ENCODE measurements around the gene CSMD2. TPM values are rescaled to one million over a fixed set of nuclear protein-coding genes. Genes with fewer than 3 reads are reported as not detected.
"Not testable (repeated sequence)": the region's sequence is repeated elsewhere in the genome, so short reads cannot be mapped to it uniquely, and the experiment has no call there.

CSMD2 gene
- total RNA-seq, 1 donor from 2014 or later, result 2.6 TPM

GRCh38 chr1:34024485-34024884 lies 140.5 kb downstream of the CSMD2 start:
- H3K27ac ChIP-seq, result no peak overlapping the region
- Mint-ChIP-seq H3K27me3 (ENCODE audit: insufficient read depth, low read depth) (peaks cover 4% of the 10 kb centered on the region), H3K27ac (no peak overlapping the region), H3K4me3 (no peak overlapping the region), H3K4me1 (no peaks in the 10 kb centered on the region), H3K9me3 (no peaks in the 10 kb centered on the region), H3K36me3 (no peaks in the 10 kb centered on the region)
- DNase-seq (ENCODE audit: low spot score), result no peak
- H3K4me2 ChIP-seq, result no peak overlapping the region
- no peak overlapping the region for H3K9ac ChIP-seq
- no peaks in the 10 kb centered on the region for H3K9me3 ChIP-seq (ENCODE audit: low read depth)
- H2AFZ ChIP-seq (replicated peaks), result no peak overlapping the region
- H3K4me1 ChIP-seq, result no peaks in the 10 kb centered on the region
- no peaks in the 10 kb centered on the region for H3K79me2 ChIP-seq (ENCODE audit: low read depth)
- no peaks in the 10 kb centered on the region for H3K27me3 ChIP-seq
- no peak overlapping the region for H3K4me3 ChIP-seq
- H3K36me3 ChIP-seq, result no peaks in the 10 kb centered on the region
- H4K20me1 ChIP-seq (ENCODE audit: low read depth), result no peaks in the 10 kb centered on the region
- no peaks in the 10 kb centered on the region for H3F3A ChIP-seq (ENCODE audit: low read depth)
- TF ChIP-seq EZH2phosphoT487 (IDR thresholded peaks at IDR 0.05) (no peak), EZH2 (IDR thresholded peaks at IDR 0.05) (no peak), CTCF (IDR thresholded peaks at IDR 0.05) (no peak)

GRCh38 chr1:34019741-34020552 lies 145.1 kb downstream of the CSMD2 start:
- Histone ChIP-seq H3K9ac (no peak overlapping the region), H3K27me3 (no peaks in the 10 kb centered on the region), H3K4me2 (no peak overlapping the region), H3K27ac (no peak overlapping the region), H2AFZ (replicated peaks) (no peak overlapping the region), H4K20me1 (ENCODE audit: low read depth) (no peaks in the 10 kb centered on the region), H3K4me3 (no peak overlapping the region), H3K36me3 (no peaks in the 10 kb centered on the region), H3K9me3 (ENCODE audit: low read depth) (no peaks in the 10 kb centered on the region), H3K4me1 (no peaks in the 10 kb centered on the region), H3F3A (ENCODE audit: low read depth) (no peaks in the 10 kb centered on the region), H3K79me2 (ENCODE audit: low read depth) (no peaks in the 10 kb centered on the region)
- Mint-ChIP-seq H3K36me3 (no peaks in the 10 kb centered on the region), H3K4me3 (no peak overlapping the region), H3K27me3 (ENCODE audit: insufficient read depth, low read depth) (peaks cover 2% of the 10 kb centered on the region), H3K4me1 (no peaks in the 10 kb centered on the region), H3K9me3 (no peaks in the 10 kb centered on the region), H3K27ac (no peak overlapping the region)
- DNase-seq (ENCODE audit: low spot score), result no peak
- TF ChIP-seq CTCF (IDR thresholded peaks at IDR 0.05) (no peak), EZH2phosphoT487 (IDR thresholded peaks at IDR 0.05) (no peak), EZH2 (IDR thresholded peaks at IDR 0.05) (no peak)

- no peak overlapping the region for H3K4me3 Mint-ChIP-seq
- no peaks in the 10 kb centered on the region for H3K36me3 Mint-ChIP-seq
- H3K9me3 Mint-ChIP-seq, result no peaks in the 10 kb centered on the region
- Histone ChIP-seq H3K9me3 (ENCODE audit: low read depth) (no peaks in the 10 kb centered on the region), H3K27ac (no peak overlapping the region), H3K36me3 (no peaks in the 10 kb centered on the region), H3K4me3 (no peak overlapping the region), H3K4me1 (peaks cover under 1% of the 10 kb centered on the region), H3K9ac (no peak overlapping the region), H4K20me1 (ENCODE audit: low read depth) (no peaks in the 10 kb centered on the region), H2AFZ (replicated peaks) (no peak overlapping the region), H3F3A (ENCODE audit: low read depth) (no peaks in the 10 kb centered on the region), H3K4me2 (no peak overlapping the region), H3K27me3 (no peaks in the 10 kb centered on the region), H3K79me2 (ENCODE audit: low read depth) (no peaks in the 10 kb centered on the region)
- TF ChIP-seq EZH2 (IDR thresholded peaks at IDR 0.05) (no peak), CTCF (IDR thresholded peaks at IDR 0.05) (no peak), EZH2phosphoT487 (IDR thresholded peaks at IDR 0.05) (no peak)
- H3K27me3 Mint-ChIP-seq (ENCODE audit: insufficient read depth, low read depth), result peaks cover 2% of the 10 kb centered on the region
- DNase-seq (ENCODE audit: low spot score), result no peak
- H3K27ac Mint-ChIP-seq, result no peak overlapping the region
- H3K4me1 Mint-ChIP-seq, result no peaks in the 10 kb centered on the region
Measured at GRCh38 chr1:34018285-34018684, 146.7 kb downstream of the CSMD2 start.

GRCh38 chr1:34016281-34016680 lies 148.7 kb downstream of the CSMD2 start:
- H3K27ac Mint-ChIP-seq; H3K79me2 ChIP-seq (ENCODE audit: low read depth); H3K36me3 Mint-ChIP-seq; H3K27me3 Mint-ChIP-seq (ENCODE audit: insufficient read depth, low read depth); H3K4me3 ChIP-seq; H3K9ac ChIP-seq; H3K27me3 ChIP-seq; DNase-seq (ENCODE audit: low spot score); H3F3A ChIP-seq (ENCODE audit: low read depth); H3K4me1 Mint-ChIP-seq; H3K4me1 ChIP-seq; H3K4me3 Mint-ChIP-seq; H3K4me2 ChIP-seq; H3K9me3 ChIP-seq (ENCODE audit: low read depth); H3K27ac ChIP-seq; H3K36me3 ChIP-seq; H2AFZ ChIP-seq (replicated peaks); H4K20me1 ChIP-seq (ENCODE audit: low read depth); H3K9me3 Mint-ChIP-seq: not testable (repeated sequence)

All from neural progenitor cell (in vitro differentiated cells).